GM23338 (cell line): ENCODE results near the gene OR4D5. TPM values are rescaled to one million over a fixed set of nuclear protein-coding genes. Genes with fewer than 3 reads are reported as not detected.
A peak's percentile ranks its signal among the peaks of the same experiment; 100 is the strongest.

Source experiments
- ATAC-seq: fragments of 200-7000 bp; cut with Tn5 transposase; 3 replicates; pipeline ENCODE4 v1.9.1; 2020
- DNase-seq: peaks from one replicate; pipeline ENCODE4 v3.0.0-alpha.2; 2015; ENCODE audit warnings: low spot score
- H2AFZ ChIP-seq: fragments of 200-600 bp; sonication (generic); 2 replicates; pipeline ENCODE4 v1.8.0; 2016; ENCODE audit warnings: antibody characterized with exemption, mild to moderate bottlenecking, moderate library complexity
- H3F3A ChIP-seq: fragments of 200-600 bp; sonication (generic); replicated peaks from 2 replicates; pipeline ENCODE4 v1.8.0; 2017; ENCODE audit warnings: antibody characterized with exemption, mixed run types, low read depth
- H3K27ac ChIP-seq: fragments of 200-600 bp; sonication (generic); 2 replicates; pipeline ENCODE4 v1.6.1; 2016; ENCODE audit warnings: low read depth
- H3K27me3 ChIP-seq: fragments of 200-600 bp; sonication (generic); 2 replicates; pipeline ENCODE4 v1.8.0; 2016; ENCODE audit warnings: mild to moderate bottlenecking, mixed run types, moderate library complexity; ENCODE audit not compliant: insufficient read depth
- H3K36me3 ChIP-seq: fragments of 200-600 bp; sonication (generic); 2 replicates; pipeline ENCODE4 v1.8.0; 2016; ENCODE audit warnings: mild to moderate bottlenecking; ENCODE audit not compliant: insufficient read depth
- H3K4me1 ChIP-seq: fragments of 200-600 bp; sonication (generic); 2 replicates; pipeline ENCODE4 v1.8.0; 2016; ENCODE audit warnings: mild to moderate bottlenecking, moderate library complexity; ENCODE audit not compliant: insufficient read depth
- H3K4me2 ChIP-seq: fragments of 200-600 bp; sonication (generic); 2 replicates; pipeline ENCODE4 v1.7.1; 2017; ENCODE audit warnings: mixed run types
- H3K4me3 ChIP-seq: fragments of 200-600 bp; sonication (generic); 2 replicates; pipeline ENCODE4 v1.6.1; 2016; ENCODE audit warnings: mixed run types
- H3K79me2 ChIP-seq: fragments of 200-600 bp; sonication (generic); replicated peaks from 2 replicates; pipeline ENCODE4 v1.8.0; 2017; ENCODE audit warnings: mild to moderate bottlenecking; ENCODE audit not compliant: insufficient read depth
- H3K9me2 ChIP-seq: fragments of 200-600 bp; sonication (generic); 2 replicates; pipeline ENCODE4 v1.8.0; 2017; ENCODE audit not compliant: insufficient read depth
- H4K20me1 ChIP-seq: fragments of 200-600 bp; sonication (generic); replicated peaks from 2 replicates; pipeline ENCODE4 v1.8.0; 2017; ENCODE audit warnings: mild to moderate bottlenecking; ENCODE audit not compliant: insufficient read depth
- H3K27ac Mint-ChIP-seq: 2 replicates; pipeline ENCODE4 v1.8.0; 2020; ENCODE audit warnings: inconsistent platforms, mild to moderate bottlenecking, moderate library complexity, mixed read lengths
- H3K27me3 Mint-ChIP-seq: 3 replicates; pipeline ENCODE4 v1.8.0; 2022; ENCODE audit warnings: low read depth, mild to moderate bottlenecking, moderate library complexity, mixed read lengths, inconsistent platforms; ENCODE audit not compliant: insufficient read depth, poor library complexity
- H3K36me3 Mint-ChIP-seq: 3 replicates; pipeline ENCODE4 v1.8.0; 2021; ENCODE audit warnings: low read depth, mild to moderate bottlenecking, inconsistent platforms, moderate library complexity, mixed read lengths
- H3K4me1 Mint-ChIP-seq: 3 replicates; pipeline ENCODE4 v1.8.0; 2020; ENCODE audit warnings: mild to moderate bottlenecking, inconsistent platforms, mixed read lengths
- H3K4me3 Mint-ChIP-seq: 3 replicates; pipeline ENCODE4 v1.8.0; 2021; ENCODE audit warnings: moderate library complexity, mild to moderate bottlenecking, inconsistent platforms, mixed read lengths
- H3K9me3 Mint-ChIP-seq: 3 replicates; pipeline ENCODE4 v1.8.0; 2020; ENCODE audit warnings: moderate library complexity, mild to moderate bottlenecking, inconsistent platforms, mixed read lengths
- CREB1 ChIP-seq: fragments of 250-450 bp; sonication (Bioruptor Pico); IDR thresholded peaks from 2 replicates; pipeline ENCODE4 v1.5.0; 2020; ENCODE audit warnings: low read depth, mild to moderate bottlenecking, moderate library complexity
- ETS1 ChIP-seq: IDR thresholded peaks from 2 replicates; pipeline ENCODE4 v1.6.1; 2016; ENCODE audit warnings: antibody characterized with exemption
- EZH2 ChIP-seq: fragments of 200-600 bp; sonication (generic); IDR thresholded peaks from one replicate; pipeline ENCODE4 v1.8.0; 2017; ENCODE audit warnings: antibody characterized with exemption, mild to moderate bottlenecking, low read depth; ENCODE audit not compliant: unreplicated experiment
- EZH2phosphoT487 ChIP-seq: fragments of 200-600 bp; sonication (generic); IDR thresholded peaks from one replicate; pipeline ENCODE4 v1.8.1; 2018; ENCODE audit warnings: antibody characterized with exemption; ENCODE audit not compliant: unreplicated experiment
- JUNB ChIP-seq: IDR thresholded peaks from one replicate; pipeline ENCODE4 v1.6.1; 2016; ENCODE audit warnings: antibody characterized with exemption; ENCODE audit not compliant: unreplicated experiment
- NANOG ChIP-seq: IDR thresholded peaks from 2 replicates; pipeline ENCODE4 v1.6.1; 2016; ENCODE audit warnings: antibody characterized with exemption, borderline replicate concordance
- POLR2AphosphoS5 ChIP-seq: IDR thresholded peaks from 2 replicates; pipeline ENCODE4 v1.6.1; 2016; ENCODE audit warnings: antibody characterized with exemption, low read depth
- STAT1 ChIP-seq: IDR thresholded peaks from one replicate; pipeline ENCODE4 v1.6.1; 2016; ENCODE audit warnings: antibody characterized with exemption; ENCODE audit not compliant: unreplicated experiment
- ZNF114 ChIP-seq: fragments of 250-450 bp; sonication (Bioruptor Pico); IDR thresholded peaks from 2 replicates; pipeline ENCODE4 v1.5.0; 2020; ENCODE audit warnings: mild to moderate bottlenecking, moderate library complexity
- ZNF331 ChIP-seq: fragments of 250-450 bp; sonication (Bioruptor Pico); IDR thresholded peaks from 2 replicates; pipeline ENCODE4 v1.5.0; 2020; ENCODE audit warnings: low read depth, mild to moderate bottlenecking, moderate library complexity
- polyA plus RNA-seq: library from polyadenylated mRNA; unstranded; fragments of >200 nt; fragmentation: Nextera tagmentation; extraction: Ambion mirVana; gene quantifications from 2 replicates; pipeline ENCODE4 v1.2.1, GENCODE V29; 2016
- total RNA-seq: library from RNA; depleted of rRNA; stranded (reverse); fragments of >200 nt; shearing (Covaris generic); gene quantifications from 2 replicates; pipeline ENCODE4 v1.2.3, GENCODE V29; 2014
- TF ChIP-seq, protein P1 (sequence below): IDR thresholded peaks from one replicate; pipeline ENCODE4 v1.6.1; 2018; ENCODE audit warnings: antibody characterized with exemption; ENCODE audit not compliant: unreplicated experiment
- TF ChIP-seq, protein P2 (sequence below), 2 experiments: fragments of 200-600 bp in 1 of 2; sonication (generic) in 1 of 2; conservative IDR thresholded peaks; 2 replicates each; pipeline versions ENCODE4 v1.5.1 to v1.6.1; 2016 to 2017; ENCODE audit warnings: antibody characterized with exemption in 2 of 2, low read depth in 2 of 2, mild to moderate bottlenecking in 2 of 2, moderate library complexity in 1 of 2

The OR4D5 gene
- total and polyA plus RNA-seq, 2 experiments from 2014 or later: not detected

DNA sequence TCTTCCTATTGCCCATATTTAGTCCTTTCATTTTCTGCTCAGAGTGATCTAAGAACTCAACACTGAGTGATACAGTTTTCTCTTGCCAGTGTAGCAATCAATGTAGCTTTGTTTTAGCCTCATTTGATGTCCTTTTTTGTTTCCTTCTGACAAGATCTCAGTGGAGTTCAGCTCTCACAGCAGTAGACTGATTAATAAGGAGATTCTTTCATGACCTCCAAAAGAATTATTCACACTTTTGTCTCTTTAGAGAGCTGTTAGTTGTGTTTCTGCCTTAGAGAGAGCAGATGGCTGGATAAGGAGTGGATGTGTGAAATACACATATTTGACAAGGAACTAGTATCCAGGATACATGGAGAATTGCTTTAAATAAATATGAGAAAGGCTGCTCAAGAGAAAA is 47.4 kb upstream of the OR4D5 start:
- H3K27me3 Mint-ChIP-seq: no peaks in the 10 kb centered on the region
- TF ChIP-seq, protein P1, sequence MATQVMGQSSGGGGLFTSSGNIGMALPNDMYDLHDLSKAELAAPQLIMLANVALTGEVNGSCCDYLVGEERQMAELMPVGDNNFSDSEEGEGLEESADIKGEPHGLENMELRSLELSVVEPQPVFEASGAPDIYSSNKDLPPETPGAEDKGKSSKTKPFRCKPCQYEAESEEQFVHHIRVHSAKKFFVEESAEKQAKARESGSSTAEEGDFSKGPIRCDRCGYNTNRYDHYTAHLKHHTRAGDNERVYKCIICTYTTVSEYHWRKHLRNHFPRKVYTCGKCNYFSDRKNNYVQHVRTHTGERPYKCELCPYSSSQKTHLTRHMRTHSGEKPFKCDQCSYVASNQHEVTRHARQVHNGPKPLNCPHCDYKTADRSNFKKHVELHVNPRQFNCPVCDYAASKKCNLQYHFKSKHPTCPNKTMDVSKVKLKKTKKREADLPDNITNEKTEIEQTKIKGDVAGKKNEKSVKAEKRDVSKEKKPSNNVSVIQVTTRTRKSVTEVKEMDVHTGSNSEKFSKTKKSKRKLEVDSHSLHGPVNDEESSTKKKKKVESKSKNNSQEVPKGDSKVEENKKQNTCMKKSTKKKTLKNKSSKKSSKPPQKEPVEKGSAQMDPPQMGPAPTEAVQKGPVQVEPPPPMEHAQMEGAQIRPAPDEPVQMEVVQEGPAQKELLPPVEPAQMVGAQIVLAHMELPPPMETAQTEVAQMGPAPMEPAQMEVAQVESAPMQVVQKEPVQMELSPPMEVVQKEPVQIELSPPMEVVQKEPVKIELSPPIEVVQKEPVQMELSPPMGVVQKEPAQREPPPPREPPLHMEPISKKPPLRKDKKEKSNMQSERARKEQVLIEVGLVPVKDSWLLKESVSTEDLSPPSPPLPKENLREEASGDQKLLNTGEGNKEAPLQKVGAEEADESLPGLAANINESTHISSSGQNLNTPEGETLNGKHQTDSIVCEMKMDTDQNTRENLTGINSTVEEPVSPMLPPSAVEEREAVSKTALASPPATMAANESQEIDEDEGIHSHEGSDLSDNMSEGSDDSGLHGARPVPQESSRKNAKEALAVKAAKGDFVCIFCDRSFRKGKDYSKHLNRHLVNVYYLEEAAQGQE: no peak
- TF ChIP-seq JUNB: no peak
- TF ChIP-seq ETS1: no peak
- TF ChIP-seq CREB1 (CRISPR knock-in tag): no peak
- TF ChIP-seq EZH2phosphoT487: no peak
- TF ChIP-seq, protein P2, sequence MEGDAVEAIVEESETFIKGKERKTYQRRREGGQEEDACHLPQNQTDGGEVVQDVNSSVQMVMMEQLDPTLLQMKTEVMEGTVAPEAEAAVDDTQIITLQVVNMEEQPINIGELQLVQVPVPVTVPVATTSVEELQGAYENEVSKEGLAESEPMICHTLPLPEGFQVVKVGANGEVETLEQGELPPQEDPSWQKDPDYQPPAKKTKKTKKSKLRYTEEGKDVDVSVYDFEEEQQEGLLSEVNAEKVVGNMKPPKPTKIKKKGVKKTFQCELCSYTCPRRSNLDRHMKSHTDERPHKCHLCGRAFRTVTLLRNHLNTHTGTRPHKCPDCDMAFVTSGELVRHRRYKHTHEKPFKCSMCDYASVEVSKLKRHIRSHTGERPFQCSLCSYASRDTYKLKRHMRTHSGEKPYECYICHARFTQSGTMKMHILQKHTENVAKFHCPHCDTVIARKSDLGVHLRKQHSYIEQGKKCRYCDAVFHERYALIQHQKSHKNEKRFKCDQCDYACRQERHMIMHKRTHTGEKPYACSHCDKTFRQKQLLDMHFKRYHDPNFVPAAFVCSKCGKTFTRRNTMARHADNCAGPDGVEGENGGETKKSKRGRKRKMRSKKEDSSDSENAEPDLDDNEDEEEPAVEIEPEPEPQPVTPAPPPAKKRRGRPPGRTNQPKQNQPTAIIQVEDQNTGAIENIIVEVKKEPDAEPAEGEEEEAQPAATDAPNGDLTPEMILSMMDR (conservative IDR thresholded peaks at IDR 0.05; ENCODE audit: low read depth in 2 of 2): no peak
- TF ChIP-seq NANOG: no peak
- TF ChIP-seq STAT1: no peak
- no peak for TF ChIP-seq EZH2
- H3K9me3 Mint-ChIP-seq: no peaks in the 10 kb centered on the region
- H3K4me1 Mint-ChIP-seq: peaks cover 2% of the 10 kb centered on the region; the same call in 2 of the 3 replicates
- no peak overlapping the region for H2AFZ ChIP-seq
- H3K27ac ChIP-seq: no peak overlapping the region
- H3K36me3 Mint-ChIP-seq: no peaks in the 10 kb centered on the region
- no peaks in the 10 kb centered on the region for H3K79me2 ChIP-seq
- no peak for ATAC-seq
- H3F3A ChIP-seq: no peaks in the 10 kb centered on the region
- no peaks in the 10 kb centered on the region for H3K9me2 ChIP-seq
- H3K4me1 ChIP-seq: no peaks in the 10 kb centered on the region
- no peaks in the 10 kb centered on the region for H4K20me1 ChIP-seq
- no peak overlapping the region for H3K4me3 ChIP-seq
- no peak for DNase-seq
- H3K27ac Mint-ChIP-seq: no peak overlapping the region
- no peaks in the 10 kb centered on the region for H3K36me3 ChIP-seq
- no peak overlapping the region for H3K4me2 ChIP-seq
- no peaks in the 10 kb centered on the region for H3K27me3 ChIP-seq
- no peak overlapping the region for H3K4me3 Mint-ChIP-seq

DNA sequence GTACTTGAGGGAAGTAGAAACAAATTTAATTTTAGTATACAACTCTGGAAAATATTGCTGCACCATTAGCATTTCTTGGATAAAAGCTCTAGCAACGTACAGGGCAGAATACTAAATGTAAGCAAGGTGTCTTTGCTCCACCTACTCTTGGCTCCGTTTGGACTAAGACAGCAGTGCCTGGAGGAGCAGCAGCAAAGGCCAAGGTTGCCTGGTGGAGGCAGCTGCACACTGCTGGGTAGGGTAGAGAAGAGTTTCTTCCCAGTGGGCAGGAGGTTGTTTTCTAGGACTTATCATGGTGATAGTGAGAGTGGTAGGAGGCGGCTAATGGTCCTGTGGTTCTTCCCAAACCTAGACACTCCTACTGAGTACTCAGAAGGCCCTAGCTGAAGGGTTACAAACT is 39.6 kb upstream of the OR4D5 start:
- H3K27ac ChIP-seq: no peak overlapping the region
- H3K4me1 Mint-ChIP-seq: peaks cover 12% of the 10 kb centered on the region
- H3K4me3 Mint-ChIP-seq: no peak overlapping the region
- no peak for TF ChIP-seq ZNF331 (CRISPR knock-in tag)
- TF ChIP-seq STAT1: no peak
- TF ChIP-seq JUNB: no peak
- TF ChIP-seq POLR2AphosphoS5: no peak
- TF ChIP-seq CREB1 (CRISPR knock-in tag): no peak
- no peak for TF ChIP-seq NANOG
- no peak for TF ChIP-seq ETS1
- no peak for TF ChIP-seq EZH2
- TF ChIP-seq EZH2phosphoT487: no peak
- TF ChIP-seq, protein P1: no peak
- no peak for TF ChIP-seq ZNF114 (CRISPR knock-in tag)

More for the DNA sequence above, 39.6 kb upstream of the OR4D5 start:
- Mint-ChIP-seq H3K36me3 (no peaks in the 10 kb centered on the region), H3K27me3 (no peaks in the 10 kb centered on the region), H3K9me3 (no peaks in the 10 kb centered on the region), H3K27ac (0 out of 2 replicates have a peak overlapping the region, but pooled peaks have one; percentile 5)
- H2AFZ ChIP-seq: peak overlapping the region; percentile 48; the same call in 1 of the 2 replicates
- no peaks in the 10 kb centered on the region for H3F3A ChIP-seq
- no peak for ATAC-seq
- H4K20me1 ChIP-seq: no peaks in the 10 kb centered on the region
- peaks cover 5% of the 10 kb centered on the region; the same call in 1 of the 2 replicates for H3K9me2 ChIP-seq
- H3K4me3 ChIP-seq: no peak overlapping the region
- no peaks in the 10 kb centered on the region for H3K36me3 ChIP-seq
- peaks cover 10% of the 10 kb centered on the region for H3K4me1 ChIP-seq
- no peaks in the 10 kb centered on the region for H3K79me2 ChIP-seq
- no peak overlapping the region for H3K4me2 ChIP-seq
- no peaks in the 10 kb centered on the region for H3K27me3 ChIP-seq
- DNase-seq: no peak
